ENCODE results near the gene PRDM8. TPM values are rescaled to one million over a fixed set of nuclear protein-coding genes. Genes with fewer than 3 reads are reported as not detected.

Gene PRDM8
- total RNA-seq (2021) (0.26 and 0.88 TPM in 2 replicates), Bru-seq, nascent RNA (percentile 11 among the genes with signal in this experiment), BruChase-seq, experiment 1, labeled RNA remaining after a 2-hour chase (percentile 6 among the genes with signal in this experiment), BruChase-seq, experiment 2, labeled RNA remaining after a 6-hour chase (percentile 7 among the genes with signal in this experiment)
- long read RNA-seq = 0 reads

GRCh38 chr4:80196922-80197573, at the start of gene PRDM8:
TSS of gene PRDM8 (plus strand) at chr4:80197503. CDS start at chr4:80200081, 2,578 bp downstream.
- Histone ChIP-seq H3K9me2 (ENCODE audit: insufficient read depth) (no peaks in the 10 kb centered on the region), H4K20me1 (ENCODE audit: insufficient read depth) (no peaks in the 10 kb centered on the region), H3K9me3 (ENCODE audit: insufficient read depth, low read depth) (no peaks in the 10 kb centered on the region), H3K4me1 (replicated peaks; ENCODE audit: insufficient read depth) (no peaks in the 10 kb centered on the region), H3K4me3 (no peak within 1 kb of the TSS), H3K79me2 (ENCODE audit: low read depth) (no peaks in the 10 kb centered on the region), H3F3A (ENCODE audit: insufficient read depth, low read depth) (no peaks in the 10 kb centered on the region), H3K4me2 (no peak within 1 kb of the TSS), H2AFZ (no peak within 1 kb of the TSS), H3K27me3 (ENCODE audit: insufficient read depth, low read depth) (no peaks in the 10 kb centered on the region), H3K27ac (no peak within 1 kb of the TSS), H3K36me3 (ENCODE audit: low read depth) (no peaks in the 10 kb centered on the region)
- intact Hi-C loops (cut with micrococcal nuclease; ENCODE audit: unreplicated experiment) = no loop called here
- ChIA-PET CTCF (no interaction called here), POLR2A (ENCODE audit: unreplicated experiment) (no interaction called here)
- no TSS peak for BruUV-seq (replicated peaks)
- no peak for TF ChIP-seq CTCF (conservative IDR thresholded peaks at IDR 0.05)
- no peak for TF ChIP-seq EZH2 (IDR thresholded peaks at IDR 0.05; ENCODE audit: low read depth)
- DNase-seq = no peak

DNA sequence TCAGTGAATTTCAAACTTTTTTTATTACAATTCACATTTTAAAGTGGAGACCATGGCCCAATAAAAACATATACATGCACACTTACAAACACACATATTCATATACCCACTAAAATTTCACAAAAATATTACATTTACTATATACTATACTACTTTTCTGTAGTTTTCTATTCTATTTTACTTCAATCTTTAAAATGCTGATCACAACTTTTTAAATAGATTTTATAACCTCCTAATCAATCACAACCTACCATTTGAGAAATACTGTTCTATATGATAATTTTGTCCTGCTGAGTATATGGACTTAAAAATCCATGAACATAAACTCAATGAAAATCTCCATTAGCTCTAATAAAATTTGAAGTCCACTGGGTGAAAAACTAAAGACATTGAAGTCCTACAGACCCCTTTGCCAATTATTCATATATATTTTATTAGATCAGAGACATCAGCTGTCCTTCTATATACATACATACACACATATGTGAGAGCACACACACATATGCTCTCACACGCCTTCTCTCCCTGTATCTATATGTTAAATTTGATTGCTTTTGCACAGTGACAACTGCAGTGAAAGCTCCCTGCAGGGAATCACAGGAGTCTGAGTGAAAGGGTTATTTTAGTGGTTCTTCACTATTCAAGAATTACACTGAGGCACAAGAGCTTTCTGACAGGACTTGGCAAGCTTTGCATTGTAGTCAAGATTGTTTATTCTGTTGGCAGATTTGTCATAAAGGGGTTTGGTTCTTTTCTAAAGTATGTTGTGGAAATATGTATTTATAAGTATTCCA, 46.7 kb upstream of the PRDM8 start:
- Histone ChIP-seq H3K36me3 (ENCODE audit: low read depth) (no peaks in the 10 kb centered on the region), H3K9me2 (ENCODE audit: insufficient read depth) (no peaks in the 10 kb centered on the region), H4K20me1 (ENCODE audit: insufficient read depth) (no peaks in the 10 kb centered on the region), H3F3A (ENCODE audit: insufficient read depth, low read depth) (no peaks in the 10 kb centered on the region), H3K79me2 (ENCODE audit: low read depth) (no peaks in the 10 kb centered on the region), H3K4me3 (no peak overlapping the region), H3K27me3 (ENCODE audit: insufficient read depth, low read depth) (no peaks in the 10 kb centered on the region), H2AFZ (no peak overlapping the region), H3K9me3 (ENCODE audit: insufficient read depth, low read depth) (no peaks in the 10 kb centered on the region), H3K4me2 (no peak overlapping the region), H3K27ac (no peak overlapping the region), H3K4me1 (replicated peaks; ENCODE audit: insufficient read depth) (no peaks in the 10 kb centered on the region)
- BruUV-seq (replicated peaks) = no TSS peak
- intact Hi-C loops (cut with micrococcal nuclease; ENCODE audit: unreplicated experiment) = no loop called here
- DNase-seq = no peak
- ChIA-PET POLR2A (ENCODE audit: unreplicated experiment) (no interaction called here), CTCF (no interaction called here)
- TF ChIP-seq CTCF (conservative IDR thresholded peaks at IDR 0.05) (no peak), EZH2 (IDR thresholded peaks at IDR 0.05; ENCODE audit: low read depth) (no peak)

DNA sequence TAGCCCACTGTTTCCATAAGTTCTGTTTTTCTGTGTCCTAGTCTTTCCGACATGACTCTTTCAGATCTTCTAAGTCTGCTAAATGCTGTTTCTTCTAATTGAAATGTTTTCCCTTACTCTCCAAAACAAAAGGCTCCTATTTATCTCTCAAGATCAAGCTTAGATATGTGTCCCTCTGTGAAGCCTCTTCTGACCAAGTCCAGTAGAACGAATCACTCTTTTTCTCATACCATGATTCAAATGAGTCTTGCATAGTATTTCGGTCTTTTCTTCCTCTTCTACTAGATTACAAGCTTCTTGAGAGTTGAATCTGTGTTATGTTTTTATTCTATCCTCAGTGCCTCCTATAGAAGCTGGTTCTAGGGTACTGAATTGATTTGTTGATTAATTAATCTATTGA, 45.3 kb upstream of the PRDM8 start:
- Histone ChIP-seq H3K4me2 (no peak overlapping the region), H3F3A (ENCODE audit: insufficient read depth, low read depth) (no peaks in the 10 kb centered on the region), H3K27ac (no peak overlapping the region), H3K27me3 (ENCODE audit: insufficient read depth, low read depth) (no peaks in the 10 kb centered on the region), H3K9me2 (ENCODE audit: insufficient read depth) (no peaks in the 10 kb centered on the region), H3K9me3 (ENCODE audit: insufficient read depth, low read depth) (no peaks in the 10 kb centered on the region), H3K36me3 (ENCODE audit: low read depth) (no peaks in the 10 kb centered on the region), H3K4me3 (no peak overlapping the region), H3K4me1 (replicated peaks; ENCODE audit: insufficient read depth) (no peaks in the 10 kb centered on the region), H2AFZ (no peak overlapping the region), H4K20me1 (ENCODE audit: insufficient read depth) (no peaks in the 10 kb centered on the region), H3K79me2 (ENCODE audit: low read depth) (no peaks in the 10 kb centered on the region)
- BruUV-seq (replicated peaks) = no TSS peak
- intact Hi-C loops (cut with micrococcal nuclease; ENCODE audit: unreplicated experiment) = no loop called here
- POLR2A ChIA-PET (ENCODE audit: unreplicated experiment) = no interaction called here
- CTCF ChIA-PET = no interaction called here
- no peak for DNase-seq
- TF ChIP-seq CTCF (conservative IDR thresholded peaks at IDR 0.05) (no peak), EZH2 (IDR thresholded peaks at IDR 0.05; ENCODE audit: low read depth) (no peak)
